H1 (cell line): ENCODE results near the gene ZNF423. TPM values are rescaled to one million over a fixed set of nuclear protein-coding genes. Genes with fewer than 3 reads are reported as not detected.
A peak's percentile ranks its signal among the peaks of the same experiment; 100 is the strongest.

ENCODE experiments used
- CTCF ChIA-PET: fragments of 300-600 bp; sonication (Branson Sonifier 250); formaldehyde crosslinking; loops from one replicate; lab custom pipeline; 2021; ENCODE audit not compliant: partially characterized antibody; lab: Charles Lee
- POLR2A ChIA-PET: fragments of 300-600 bp; sonication (Branson Sonifier 250); formaldehyde crosslinking; loops from one replicate; lab custom pipeline; 2021; ENCODE audit warnings: inconsistent platforms; ENCODE audit not compliant: partially characterized antibody; lab: Charles Lee
- DNase-seq, 2 experiments: peaks; one replicate each; pipeline versions ENCODE4 v3.0.0 to v3.0.0-alpha.2; 2010 to 2022; ENCODE audit warnings: low spot score in 2 of 2, low read depth in 1 of 2, mixed read lengths in 1 of 2
- FAIRE-seq: peaks from 2 replicates; lab custom pipeline; 2011; peaks lifted over from hg19 to GRCh38; lab: Jason Lieb, UNC
- H2AFZ ChIP-seq: 2 replicates; pipeline ENCODE4 v1.8.1; 2012; ENCODE audit warnings: low read length, inconsistent platforms
- H2AK5ac ChIP-seq: 2 replicates; pipeline ENCODE4 v1.6.1; 2013; ENCODE audit warnings: low read depth, low read length
- H2BK120ac ChIP-seq: replicated peaks from 2 replicates; pipeline ENCODE3; 2013; ENCODE audit warnings: low read depth, low read length, inconsistent platforms
- H2BK12ac ChIP-seq: 2 replicates; pipeline ENCODE4 v1.6.1; 2013; ENCODE audit warnings: low read depth, low read length
- H2BK15ac ChIP-seq: 2 replicates; pipeline ENCODE4 v1.6.1; 2013; ENCODE audit warnings: low read length
- H2BK20ac ChIP-seq: 2 replicates; pipeline ENCODE4 v1.6.1; 2013; ENCODE audit warnings: low read length
- H2BK5ac ChIP-seq: 2 replicates; pipeline ENCODE4 v1.6.1; 2013; ENCODE audit warnings: low read depth, low read length
- H3K14ac ChIP-seq: 2 replicates; pipeline ENCODE4 v1.6.1; 2013; ENCODE audit warnings: inconsistent platforms; ENCODE audit not compliant: insufficient read length
- H3K18ac ChIP-seq: 2 replicates; pipeline ENCODE4 v1.6.1; 2013; ENCODE audit warnings: low read length; ENCODE audit errors: extremely low read depth
- H3K23ac ChIP-seq: 2 replicates; pipeline ENCODE4 v1.6.1; 2013; ENCODE audit warnings: inconsistent platforms; ENCODE audit not compliant: insufficient read length
- H3K23me2 ChIP-seq: 2 replicates; pipeline ENCODE4 v1.6.1; 2013; ENCODE audit warnings: low read depth, low read length
- H3K27ac ChIP-seq: 2 replicates; pipeline ENCODE4 v1.6.1; 2011; ENCODE audit warnings: low read depth, low read length, inconsistent platforms
- H3K27me3 ChIP-seq, 4 experiments: replicated peaks in 1 of 4; 1 replicate in 1 of 4; 2 replicates in 3 of 4; pipeline versions ENCODE4 v1.6.1 to v1.8.1; 2011 to 2013; ENCODE audit warnings: low read length in 3 of 4, mild to moderate bottlenecking in 3 of 4, inconsistent platforms in 2 of 4, mixed read lengths in 2 of 4, moderate library complexity in 1 of 4; ENCODE audit not compliant: control insufficient read depth in 3 of 4, insufficient read depth in 3 of 4; ENCODE audit errors: extremely low read depth in 1 of 4
- H3K36me3 ChIP-seq, 4 experiments: 2 replicates each; pipeline versions ENCODE4 v1.6.1 to v1.8.1; 2011 to 2013; ENCODE audit warnings: mild to moderate bottlenecking in 4 of 4, low read length in 3 of 4, moderate library complexity in 2 of 4, control low read depth in 1 of 4, inconsistent platforms in 1 of 4; ENCODE audit not compliant: insufficient read depth in 4 of 4, control insufficient read depth in 2 of 4
- H3K4ac ChIP-seq: replicated peaks from 2 replicates; pipeline ENCODE3; 2013; ENCODE audit warnings: low read length, low read depth, mixed read lengths, inconsistent platforms; ENCODE audit not compliant: insufficient read length
- H3K4me1 ChIP-seq, 4 experiments: replicated peaks in 1 of 4; 1 replicate in 1 of 4; 2 replicates in 3 of 4; pipeline versions ENCODE4 v1.6.1 to v1.8.1; 2011 to 2013; ENCODE audit warnings: low read length in 3 of 4, inconsistent platforms in 2 of 4, mixed read lengths in 1 of 4; ENCODE audit not compliant: insufficient read depth in 4 of 4, control insufficient read depth in 3 of 4
- H3K4me2 ChIP-seq, 2 experiments: 2 replicates each; pipeline versions ENCODE4 v1.6.1 to v1.8.1; 2011 to 2013; ENCODE audit warnings: low read depth in 2 of 2, low read length in 2 of 2, control low read depth in 1 of 2, inconsistent platforms in 1 of 2, mild to moderate bottlenecking in 1 of 2; ENCODE audit not compliant: insufficient read depth in 1 of 2
- H3K4me3 ChIP-seq, 4 experiments: fragments of 200-600, 300-600 bp in 1 of 4; sonication (generic), shearing (Covaris generic), sonication (Bioruptor Twin) in 1 of 4; 2 replicates each; pipeline versions ENCODE4 v1.5.1 to v1.8.1; 2011 to 2016; ENCODE audit warnings: low read length in 4 of 4, low read depth in 3 of 4, control low read depth in 2 of 4, inconsistent platforms in 2 of 4, mild to moderate bottlenecking in 2 of 4, mixed read lengths in 1 of 4, moderate library complexity in 1 of 4; ENCODE audit not compliant: insufficient read depth in 2 of 4; ENCODE audit errors: extremely low read depth in 1 of 4
- H3K56ac ChIP-seq: replicated peaks from 2 replicates; pipeline ENCODE3; 2013; ENCODE audit warnings: low read depth, mild to moderate bottlenecking, mixed read lengths, low read length, inconsistent platforms; ENCODE audit not compliant: insufficient read length
- H3K79me1 ChIP-seq: 2 replicates; pipeline ENCODE4 v1.6.1; 2013; ENCODE audit warnings: low read depth, low read length, control low read depth
- H3K79me2 ChIP-seq, 2 experiments: 2 replicates each; pipeline versions ENCODE4 v1.6.1 to v1.8.1; 2012 to 2013; ENCODE audit warnings: low read length in 2 of 2, mild to moderate bottlenecking in 2 of 2, inconsistent platforms in 1 of 2; ENCODE audit not compliant: insufficient read depth in 2 of 2, control insufficient read depth in 1 of 2
- H3K9ac ChIP-seq, 4 experiments: replicated peaks in 1 of 4; 1 replicate in 1 of 4; 2 replicates in 3 of 4; pipeline versions ENCODE4 v1.6.1 to v1.8.1; 2011 to 2013; ENCODE audit warnings: low read depth in 3 of 4, low read length in 3 of 4, control low read depth in 2 of 4, mild to moderate bottlenecking in 2 of 4, moderate library complexity in 2 of 4, inconsistent platforms in 1 of 4; ENCODE audit errors: extremely low read depth in 1 of 4
- H3K9me3 ChIP-seq, 2 experiments: 2 replicates each; pipeline versions ENCODE4 v1.6.1 to v1.8.1; 2012 to 2013; ENCODE audit warnings: mild to moderate bottlenecking in 2 of 2, moderate library complexity in 2 of 2, control low read depth in 1 of 2, inconsistent platforms in 1 of 2, low read depth in 1 of 2, low read length in 1 of 2, mixed read lengths in 1 of 2; ENCODE audit not compliant: insufficient read depth in 2 of 2
- H4K20me1 ChIP-seq, 2 experiments: replicated peaks in 1 of 2; 2 replicates each; pipeline versions ENCODE3 to v1.8.1; 2011 to 2013; ENCODE audit warnings: inconsistent platforms in 2 of 2, low read length in 2 of 2, mild to moderate bottlenecking in 1 of 2; ENCODE audit not compliant: insufficient read depth in 2 of 2, control insufficient read depth in 1 of 2
- H4K5ac ChIP-seq: 2 replicates; pipeline ENCODE4 v1.6.1; 2013; ENCODE audit warnings: low read length, low read depth, mixed read lengths, inconsistent platforms; ENCODE audit not compliant: insufficient read length
- H4K8ac ChIP-seq: 2 replicates; pipeline ENCODE4 v1.8.0; 2013; ENCODE audit warnings: mild to moderate bottlenecking, moderate library complexity, low read length, inconsistent platforms; ENCODE audit not compliant: insufficient read depth; ENCODE audit errors: extremely low read depth
- H4K91ac ChIP-seq: replicated peaks from 2 replicates; pipeline ENCODE3; 2013; ENCODE audit warnings: low read length, mixed read lengths, inconsistent platforms; ENCODE audit not compliant: insufficient read length
- ATF3 ChIP-seq: IDR thresholded peaks from 2 replicates; pipeline ENCODE4 v1.6.1; 2011; ENCODE audit warnings: low read depth, mild to moderate bottlenecking, low read length; ENCODE audit not compliant: insufficient read depth
- BACH1 ChIP-seq: IDR thresholded peaks from 2 replicates; pipeline ENCODE4 v1.6.1; 2012; ENCODE audit warnings: low read length, improper control_type of control experiment
- E2F6 ChIP-seq: IDR thresholded peaks from 2 replicates; pipeline ENCODE4 v1.6.1; 2012; ENCODE audit warnings: inconsistent platforms
- EGR1 ChIP-seq: IDR thresholded peaks from 2 replicates; pipeline ENCODE4 v1.6.1; 2011; ENCODE audit warnings: low read depth, low read length, borderline replicate concordance
- EP300 ChIP-seq, 2 experiments: IDR thresholded peaks; 1 replicate in 1 of 2; 2 replicates in 1 of 2; pipeline ENCODE4 v1.6.1; 2011 to 2012; ENCODE audit warnings: low read depth in 2 of 2, low read length in 2 of 2, mild to moderate bottlenecking in 2 of 2, borderline replicate concordance in 1 of 2, inconsistent platforms in 1 of 2, moderate library complexity in 1 of 2
- JUN ChIP-seq: IDR thresholded peaks from 2 replicates; pipeline ENCODE4 v1.6.1; 2011; ENCODE audit warnings: low read depth, mild to moderate bottlenecking, improper control_type of control experiment, low read length
- KDM5A ChIP-seq: fragments of 200-600 bp; IDR thresholded peaks from 2 replicates; pipeline ENCODE4 v1.7.1; 2012; ENCODE audit warnings: mild to moderate bottlenecking, low read length, inconsistent platforms, mixed read lengths
- RAD21 ChIP-seq, 2 experiments: IDR thresholded peaks in 1 of 2; conservative IDR thresholded peaks in 1 of 2; 2 replicates each; pipeline ENCODE4 v1.6.1; 2011; ENCODE audit warnings: low read depth in 2 of 2, low read length in 2 of 2, improper control_type of control experiment in 1 of 2, inconsistent platforms in 1 of 2, mild to moderate bottlenecking in 1 of 2, moderate library complexity in 1 of 2
- RFX5 ChIP-seq: IDR thresholded peaks from 2 replicates; pipeline ENCODE4 v1.6.1; 2011; ENCODE audit warnings: low read depth, low read length, improper control_type of control experiment, borderline replicate concordance
- SP2 ChIP-seq: IDR thresholded peaks from 2 replicates; pipeline ENCODE4 v1.6.1; 2012; ENCODE audit warnings: mild to moderate bottlenecking, low read length, inconsistent platforms
- SRF ChIP-seq: IDR thresholded peaks from 2 replicates; pipeline ENCODE4 v1.6.1; 2011; ENCODE audit warnings: mild to moderate bottlenecking, low read depth, low read length, moderate library complexity
- SUZ12 ChIP-seq: fragments of 200-600 bp; sonication (generic); IDR thresholded peaks from 2 replicates; pipeline ENCODE4 v1.6.1; 2012; ENCODE audit warnings: mild to moderate bottlenecking, inconsistent platforms, low read length, moderate library complexity, mixed read lengths
- WGBS, 2 experiments: shearing (Covaris generic) in 1 of 2; methylation state at CpG; one replicate each; pipeline versions ENCODE4 v1.1.6 to v1.1.7; 2013 to 2015; ENCODE audit warnings: low lambda C conversion rate in 2 of 2, mixed read lengths in 2 of 2, inconsistent platforms in 1 of 2, low coverage in 1 of 2, missing lambda C conversion rate in 1 of 2; ENCODE audit not compliant: insufficient replicate concordance in 2 of 2, insufficient coverage in 1 of 2, insufficient read length in 1 of 2; ENCODE audit errors: extremely low coverage in 1 of 2, missing lambda C conversion rate in 1 of 2; 5-methylcytosine and 5-hydroxymethylcytosine counted together
- polyA plus RNA-seq, 7 experiments: library from polyadenylated mRNA; depleted of rRNA in 3 of 7; stranded (reverse) in 5 of 7; unstranded in 2 of 7; fragments of >200 nt in 5 of 7; fragments of 200-250 nt in 2 of 7; gene quantifications; 1 replicate in 5 of 7; 2 replicates in 1 of 7; 4 replicates in 1 of 7; pipeline versions ENCODE4 v1.2.1 to v1.2.3, GENCODE V29; 2011 to 2013; ENCODE audit warnings: missing spikeins in 2 of 7, mixed read lengths in 2 of 7
- total RNA-seq: library from RNA; stranded (reverse); fragmentation: NEBNext Ultra II Directional; extraction: Animal tissue kit (Norgen Biotek cat#: 25700); gene quantifications from 2 replicates; pipeline ENCODE4 v1.2.1, GENCODE V29; 2021

ZNF423 gene
- total and polyA plus RNA-seq, 2 of the 8 experiments (the other 6 are each of a cell fraction or from before 2014, with no cell fraction given), result 38.2 to 52.3 TPM

GRCh38 chr16:49739381-49739780, 116.5 kb downstream of the ZNF423 start:
- no peak overlapping the region for H3K18ac ChIP-seq
- no peak overlapping the region for H2AFZ ChIP-seq
- POLR2A ChIA-PET, result interaction anchor here (0.7 kb wide), 1 partner anchor 20 kb away, joined by 4 read pairs; no protein-coding TSS in a partner anchor
- no peaks in the 10 kb centered on the region for H3K36me3 ChIP-seq
- CTCF ChIA-PET, result interaction anchor here (0.6 to 3.6 kb wide), 33 partner anchors 8 to 1133 kb away, joined by 3 to 12 read pairs (median 4); no protein-coding TSS in a partner anchor
- no peak overlapping the region for H4K91ac ChIP-seq
- peaks cover 0 to 3% (median 2%) of the 10 kb centered on the region in 4 experiments; a peak in 4 of 7 replicates for H3K4me1 ChIP-seq
- H3K9ac ChIP-seq, result no peak overlapping the region
- H3K4ac ChIP-seq, result no peak overlapping the region
- peaks cover 0 to 7% of the 10 kb centered on the region in 2 experiments; a peak in 1 of 4 replicates for H3K79me2 ChIP-seq
- 42% methylated on average over 8 of the region's 9 CpGs; no CpG with 5 or more reads in 1 of the 2 experiments for WGBS, 2 experiments
- H3K27me3 ChIP-seq, result no peaks in the 10 kb centered on the region
- H3K56ac ChIP-seq, result no peak overlapping the region
- H2BK12ac ChIP-seq, result no peak overlapping the region
- no peak overlapping the region for H2BK120ac ChIP-seq
- no peak overlapping the region for H3K23ac ChIP-seq
- peaks cover 15% of the 10 kb centered on the region for H3K79me1 ChIP-seq
- H2BK15ac ChIP-seq, result 0 out of 2 replicates have a peak overlapping the region, but pooled peaks have one; percentile 61
- no peaks in the 10 kb centered on the region for H3K23me2 ChIP-seq
- no peak overlapping the region; the same call in 1 of the 2 replicates for H4K8ac ChIP-seq
- peaks cover 0 to 4% of the 10 kb centered on the region in 2 experiments for H4K20me1 ChIP-seq
- no peak overlapping the region for H3K4me3 ChIP-seq
- H3K9me3 ChIP-seq, result no peaks in the 10 kb centered on the region; a peak in 1 of 4 replicates
- DNase-seq (peak in 1 of 2 experiments; percentile 67), FAIRE-seq (peak; percentile 92)
- H2BK20ac ChIP-seq, result peak overlapping the region; percentile 80; the same call in 1 of the 2 replicates
- no peak overlapping the region for H3K27ac ChIP-seq
- no peak overlapping the region for H2AK5ac ChIP-seq
- H4K5ac ChIP-seq, result no peak overlapping the region
- H3K14ac ChIP-seq, result no peak overlapping the region
- no peak overlapping the region for H3K4me2 ChIP-seq
- no peak overlapping the region for H2BK5ac ChIP-seq
- TF ChIP-seq BACH1 (0 out of 2 replicates have a peak, but pooled peaks have one; percentile 7), RAD21 (IDR thresholded peaks at IDR 0.05 in 1 of 2, conservative IDR thresholded peaks at IDR 0.05 in 1 of 2; ENCODE audit: low read depth in 2 of 2, low read length in 2 of 2) (peak; percentile 57 to 60), ATF3 (no peak), SRF (no peak), SP2 (no peak), EGR1 (no peak), JUN (no peak), RFX5 (no peak), KDM5A (no peak), EP300 (IDR thresholded peaks at IDR 0.05; ENCODE audit: borderline replicate concordance in 1 of 2, low read depth in 2 of 2, low read length in 2 of 2) (no peak), SUZ12 (no peak), E2F6 (no peak)
